Gastroesophageal sphincter (tissue), 3 donors: ENCODE results near the gene PODNL1.

Experiments
- EP300 ChIP-seq: sonication (generic); formaldehyde crosslinking; IDR thresholded peaks from one replicate; pipeline ENCODE4 v1.6.1; 2017; ENCODE audit warnings: antibody characterized with exemption, mild to moderate bottlenecking
- POLR2A ChIP-seq, 2 donors: fragments of 450-650 bp; IDR thresholded peaks; one replicate each; pipeline ENCODE4 v1.6.1; 2017; ENCODE audit warnings: antibody characterized with exemption in 2 of 2, mild to moderate bottlenecking in 2 of 2, moderate library complexity in 1 of 2
- POLR2AphosphoS5 ChIP-seq: sonication (generic); formaldehyde crosslinking; IDR thresholded peaks from one replicate; pipeline ENCODE4 v1.6.1; 2017; ENCODE audit warnings: antibody characterized with exemption
- TF ChIP-seq, protein P1 (sequence below), 4 experiments: fragments of 200-600 bp in 2 of 4; fragments of 450-650 bp in 2 of 4; sonication (generic) in 1 of 4; IDR thresholded peaks; one replicate each; pipeline ENCODE4 v1.5.1; 2017 to 2019; ENCODE audit warnings: antibody characterized with exemption in 4 of 4, mild to moderate bottlenecking in 2 of 4, moderate library complexity in 2 of 4

DNA sequence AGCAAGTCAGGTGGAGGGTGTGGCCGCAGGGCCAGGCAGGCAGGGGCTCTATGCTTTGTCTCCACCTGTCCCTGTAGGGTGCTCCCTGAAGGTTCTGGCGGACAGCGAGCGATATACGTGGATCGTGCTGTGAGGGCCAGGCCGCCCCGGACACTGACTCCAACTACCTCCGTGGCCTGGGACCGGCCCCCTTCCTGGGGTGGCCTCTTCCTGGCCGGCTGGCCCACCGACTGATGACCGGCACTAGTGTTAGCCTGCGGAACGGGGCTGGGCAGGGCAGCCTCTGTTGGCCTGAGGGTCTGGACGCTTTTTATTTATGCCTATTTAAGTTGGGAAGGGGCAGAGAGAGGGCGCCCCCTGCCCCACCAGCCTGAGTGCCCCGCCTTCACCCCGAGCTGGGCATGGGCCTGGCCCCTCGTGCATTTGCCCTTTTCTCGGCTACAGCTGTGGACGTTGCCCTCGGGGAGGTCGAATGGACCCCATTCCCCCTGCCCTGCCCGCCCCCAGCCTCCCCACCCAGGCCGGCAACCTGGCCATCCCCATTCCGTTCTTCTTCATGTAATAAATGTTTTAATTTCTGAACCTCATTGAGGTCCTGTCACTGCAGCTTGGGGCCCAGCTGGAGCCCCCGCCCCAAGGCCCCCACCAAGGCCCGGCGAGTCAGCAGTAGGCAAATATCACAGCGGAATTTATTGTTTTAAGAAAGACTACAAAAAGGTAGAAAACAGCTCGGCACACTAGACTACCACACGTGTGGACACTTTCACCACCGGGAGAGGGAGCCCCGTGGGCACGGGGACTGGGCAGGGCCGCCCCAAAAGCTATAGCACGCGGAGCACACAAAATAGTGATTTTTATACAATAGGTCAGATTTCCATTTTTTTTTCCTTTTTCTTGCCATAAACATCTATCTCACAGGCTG, 22.9 kb upstream of the PODNL1 start:
- TF ChIP-seq, protein P1, sequence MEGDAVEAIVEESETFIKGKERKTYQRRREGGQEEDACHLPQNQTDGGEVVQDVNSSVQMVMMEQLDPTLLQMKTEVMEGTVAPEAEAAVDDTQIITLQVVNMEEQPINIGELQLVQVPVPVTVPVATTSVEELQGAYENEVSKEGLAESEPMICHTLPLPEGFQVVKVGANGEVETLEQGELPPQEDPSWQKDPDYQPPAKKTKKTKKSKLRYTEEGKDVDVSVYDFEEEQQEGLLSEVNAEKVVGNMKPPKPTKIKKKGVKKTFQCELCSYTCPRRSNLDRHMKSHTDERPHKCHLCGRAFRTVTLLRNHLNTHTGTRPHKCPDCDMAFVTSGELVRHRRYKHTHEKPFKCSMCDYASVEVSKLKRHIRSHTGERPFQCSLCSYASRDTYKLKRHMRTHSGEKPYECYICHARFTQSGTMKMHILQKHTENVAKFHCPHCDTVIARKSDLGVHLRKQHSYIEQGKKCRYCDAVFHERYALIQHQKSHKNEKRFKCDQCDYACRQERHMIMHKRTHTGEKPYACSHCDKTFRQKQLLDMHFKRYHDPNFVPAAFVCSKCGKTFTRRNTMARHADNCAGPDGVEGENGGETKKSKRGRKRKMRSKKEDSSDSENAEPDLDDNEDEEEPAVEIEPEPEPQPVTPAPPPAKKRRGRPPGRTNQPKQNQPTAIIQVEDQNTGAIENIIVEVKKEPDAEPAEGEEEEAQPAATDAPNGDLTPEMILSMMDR (IDR thresholded peaks at IDR 0.05): no peak
- TF ChIP-seq POLR2AphosphoS5 (no peak), POLR2A (IDR thresholded peaks at IDR 0.05) (no peak), EP300 (no peak)
